Stimulated activated CD4-positive, alpha-beta T cell treated with anti-CD3 and anti-CD28 coated beads, Interleukin-12 subunit alpha, Interleukin-12 subunit beta, amount 100 ng/mL, for 48 hours (primary cell): ENCODE measurements around the gene MTUS2.
"Not testable (repeated sequence)": the region's sequence is repeated elsewhere in the genome, so short reads cannot be mapped to it uniquely, and the experiment has no call there.

ENCODE experiments used
- DNase-seq, 3 donors: peaks; one replicate each; pipeline ENCODE4 v3.0.0-alpha.2; 2020; ENCODE audit warnings: low read depth in 2 of 3, low spot score in 1 of 3

Gene MTUS2

DNA sequence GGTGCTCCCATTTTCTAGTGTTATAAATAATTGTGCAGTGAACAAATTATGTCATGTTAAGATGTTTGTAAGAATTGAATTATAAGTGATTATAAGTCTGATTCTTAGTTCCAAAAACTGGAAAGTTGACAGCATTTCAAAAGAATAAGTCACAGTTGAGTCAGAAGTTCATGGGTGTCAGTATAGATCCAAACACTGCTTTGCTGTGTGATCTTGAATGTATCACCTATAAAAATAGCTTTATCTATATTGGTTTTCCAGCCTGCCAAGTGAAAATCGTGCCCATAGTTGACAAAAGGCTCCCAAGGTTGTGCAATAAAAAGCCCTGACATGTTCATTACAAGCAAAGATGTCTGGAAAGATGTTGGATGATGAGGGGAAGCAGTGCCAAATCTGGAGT is 336.0 kb downstream of the MTUS2 start:
- DNase-seq = no peak

DNA sequence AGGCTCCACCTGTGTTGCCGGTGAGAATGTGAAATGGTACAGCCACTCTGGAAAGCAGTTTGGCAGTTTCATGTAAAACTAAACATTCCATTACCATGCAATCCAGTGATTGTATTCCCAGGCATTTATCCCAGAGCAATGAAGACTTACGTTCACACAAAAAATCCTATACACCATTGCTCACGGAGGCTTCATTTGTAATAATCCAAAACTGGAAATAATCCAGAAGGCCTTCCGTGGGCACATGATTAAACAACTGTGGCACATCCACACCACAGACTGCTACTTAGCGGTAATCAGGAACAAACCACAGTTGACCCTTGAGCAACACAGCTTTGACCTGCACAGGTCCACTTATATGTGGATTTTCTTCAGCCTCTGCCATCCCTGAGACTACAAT is 339.7 kb downstream of the MTUS2 start:
- DNase-seq = no peak

DNA sequence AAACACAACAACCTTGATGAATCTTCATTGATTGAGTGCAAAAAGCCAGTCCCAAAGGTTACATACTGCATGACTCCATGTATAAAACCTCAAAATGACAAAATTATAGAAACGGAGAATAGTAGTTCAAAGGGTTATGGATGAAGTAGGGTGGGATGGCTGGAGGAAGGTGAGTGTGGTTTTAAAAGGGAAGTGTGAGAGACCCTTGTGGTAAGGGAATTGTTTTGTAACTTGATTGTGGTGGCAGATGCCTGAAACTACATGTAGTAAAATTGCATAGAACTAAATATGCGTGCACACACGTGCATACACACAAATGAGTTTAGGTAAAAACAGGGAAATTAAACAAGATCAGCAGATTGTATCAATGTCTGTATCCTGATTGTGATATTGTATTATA is 340.7 kb downstream of the MTUS2 start:
- DNase-seq = no peak

DNA sequence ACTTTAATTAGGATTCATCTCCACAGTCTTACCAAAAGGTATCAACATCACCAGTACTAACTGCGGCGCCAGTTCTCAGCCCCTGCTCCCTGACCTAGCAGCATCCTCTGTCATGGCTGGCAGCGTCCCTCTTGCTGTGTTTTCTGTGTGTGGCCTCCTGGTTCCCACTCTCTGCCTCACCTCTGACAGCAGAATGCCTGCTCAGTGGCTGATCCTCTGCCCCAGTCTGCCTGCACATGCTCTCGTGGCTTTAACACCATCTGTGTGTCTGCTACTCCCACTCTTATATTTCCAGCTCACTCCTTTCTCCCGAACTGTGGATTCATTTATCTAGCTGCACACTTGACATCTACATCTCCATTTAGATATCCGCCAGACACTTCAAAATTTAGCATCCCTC is 341.5 kb downstream of the MTUS2 start:
- no peak for DNase-seq

DNA sequence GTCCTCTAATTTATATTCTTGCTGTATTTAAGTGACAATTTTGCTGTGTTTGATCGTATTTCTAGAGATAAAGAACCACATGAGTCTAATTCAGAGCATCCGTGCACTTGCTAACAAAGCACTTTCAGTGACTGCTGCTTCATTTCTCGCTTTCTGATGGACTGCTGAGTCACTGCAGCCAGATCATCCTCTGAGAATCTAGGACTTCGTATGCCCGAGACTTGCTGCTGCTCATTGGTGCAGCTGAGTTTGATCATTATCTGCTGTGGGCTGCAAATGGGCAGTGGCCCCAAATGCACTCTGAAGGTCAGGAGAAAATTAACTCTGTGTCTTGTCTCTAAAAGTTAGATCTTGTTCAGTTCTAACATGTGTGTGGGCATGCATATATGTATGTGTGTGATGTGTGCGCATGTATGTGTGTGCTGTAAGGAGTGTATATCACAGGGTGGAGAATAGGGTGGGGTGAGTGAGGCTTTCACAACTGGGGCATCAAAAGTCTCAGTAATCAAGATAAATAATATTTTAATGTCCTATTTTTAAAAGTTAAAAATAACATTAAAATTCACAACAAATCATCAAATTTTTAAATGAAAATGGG is 342.6 kb downstream of the MTUS2 start:
- DNase-seq = no peak

DNA sequence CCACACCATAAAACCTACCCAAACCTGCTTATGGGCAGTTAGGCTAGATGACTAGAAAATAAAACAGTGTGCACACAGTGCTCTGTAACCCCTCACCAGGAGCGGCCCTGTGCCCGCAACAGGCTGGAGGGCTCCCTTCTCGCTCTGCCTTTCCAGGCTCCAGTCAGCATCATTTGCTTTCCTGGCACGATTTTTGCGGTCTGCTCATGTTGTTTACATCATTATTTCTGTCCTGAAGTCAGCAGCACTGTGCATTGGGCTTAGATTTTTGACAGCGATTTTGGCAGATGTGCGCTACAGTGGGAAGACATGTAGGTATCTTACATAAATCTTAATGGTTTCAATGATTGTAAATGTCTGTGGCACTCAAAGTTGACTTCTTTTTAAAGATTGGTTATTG is 344.0 kb downstream of the MTUS2 start:
- no peak for DNase-seq

DNA sequence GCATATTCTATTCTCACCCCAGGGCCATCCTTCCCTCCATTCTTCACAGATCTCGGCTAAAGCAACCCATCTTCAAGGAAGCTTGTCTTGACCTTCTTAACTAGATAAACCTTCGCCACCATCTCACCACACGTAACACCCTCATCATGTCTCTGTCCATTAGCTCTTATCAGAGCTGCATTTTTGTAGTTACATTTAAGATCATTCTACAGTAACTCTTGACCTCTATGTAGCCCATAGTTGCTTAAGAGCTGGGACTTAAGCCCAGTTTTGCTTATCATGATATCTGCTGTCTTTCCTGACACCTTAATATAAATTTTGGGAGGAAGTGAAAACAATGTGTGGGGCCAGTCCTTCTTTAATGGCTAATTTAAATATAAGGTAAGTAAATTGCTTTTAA is 345.1 kb downstream of the MTUS2 start:
- no peak for DNase-seq

DNA sequence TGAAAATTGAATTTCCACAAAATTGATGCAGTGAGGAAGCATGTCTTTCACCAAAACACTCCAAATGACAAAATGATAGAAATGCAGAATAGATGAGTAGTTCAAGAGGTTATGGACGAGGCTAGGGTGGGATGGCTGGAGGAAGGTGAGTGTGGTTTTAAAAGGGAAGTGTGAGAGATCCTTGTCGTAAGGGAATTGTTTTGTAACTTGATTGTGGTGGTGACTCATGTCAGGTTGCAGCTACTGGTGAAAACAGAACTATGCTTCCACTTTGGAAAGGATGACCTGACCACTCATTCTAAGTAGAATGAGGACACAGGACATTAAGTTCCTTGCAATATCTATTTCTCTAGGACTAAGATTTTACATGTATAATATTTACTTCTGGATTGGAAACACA is 345.7 kb downstream of the MTUS2 start:
- DNase-seq = no peak

DNA sequence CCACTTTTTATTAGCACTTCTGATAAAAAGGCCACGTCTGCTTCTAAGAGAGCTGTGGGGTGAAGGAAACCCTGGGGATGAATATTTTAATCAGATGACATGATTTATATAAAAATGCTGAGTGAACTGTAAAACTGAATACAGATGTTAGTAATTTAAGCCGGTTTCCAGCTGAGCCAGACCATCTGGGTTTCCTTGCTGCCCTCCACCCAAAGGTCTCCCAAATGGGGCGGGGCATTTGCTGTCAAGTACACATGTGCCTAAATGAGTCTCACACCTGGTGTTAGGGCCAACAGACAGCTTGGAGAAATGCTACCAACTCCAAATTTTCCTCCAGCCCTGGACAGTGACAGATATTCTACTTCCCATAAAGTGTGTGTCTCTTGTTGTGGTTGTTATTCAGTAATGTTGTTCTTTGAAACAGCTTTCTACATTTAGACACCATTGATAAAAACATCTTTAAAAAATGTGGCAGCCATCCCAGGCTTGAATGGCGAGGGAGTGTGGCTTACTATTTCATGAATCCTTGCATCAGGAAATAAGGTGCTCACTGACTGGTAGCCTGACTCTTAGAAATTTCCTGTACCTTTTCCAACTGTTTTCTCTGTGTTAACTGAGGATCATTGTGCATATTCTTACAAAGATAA is 350.4 kb downstream of the MTUS2 start:
- DNase-seq = no peak

DNA sequence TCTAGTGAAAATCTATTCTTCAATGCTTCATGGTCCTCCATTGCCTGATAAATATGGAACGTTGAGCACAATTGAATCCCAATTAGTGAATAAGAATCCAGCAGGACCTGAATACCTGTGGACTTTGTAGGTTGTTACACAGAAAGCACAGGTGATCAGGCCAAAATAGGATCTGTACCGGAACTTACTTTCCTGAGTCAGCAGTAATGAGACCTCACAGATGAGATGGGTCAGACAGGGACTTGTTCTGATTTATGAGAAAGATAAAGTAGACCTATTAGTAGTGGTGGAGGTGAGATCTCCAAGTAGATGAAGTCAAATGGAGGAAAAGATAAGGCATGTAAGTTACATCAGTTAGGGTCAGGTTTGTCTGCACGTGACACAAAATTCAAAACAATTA is 351.1 kb downstream of the MTUS2 start:
- DNase-seq = no peak

DNA sequence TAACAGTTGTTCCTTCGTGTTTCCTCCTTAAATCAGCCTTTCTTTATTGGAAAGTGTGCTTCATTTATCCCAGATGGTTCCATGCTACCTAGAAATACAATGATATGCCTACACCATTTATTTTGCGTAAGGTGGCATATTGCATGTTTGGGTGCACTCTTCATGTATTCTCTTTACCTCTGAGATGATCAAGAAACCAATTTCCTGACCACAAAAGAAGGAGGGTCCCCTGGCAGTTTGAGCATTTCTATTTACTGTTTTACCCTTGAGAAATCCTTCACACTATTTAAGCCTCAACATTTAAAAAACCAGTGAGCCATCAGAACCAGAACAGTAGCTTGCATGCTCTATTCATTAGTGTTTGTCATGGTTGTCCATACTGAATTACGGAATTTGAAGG is 354.0 kb downstream of the MTUS2 start:
- DNase-seq = no peak

DNA sequence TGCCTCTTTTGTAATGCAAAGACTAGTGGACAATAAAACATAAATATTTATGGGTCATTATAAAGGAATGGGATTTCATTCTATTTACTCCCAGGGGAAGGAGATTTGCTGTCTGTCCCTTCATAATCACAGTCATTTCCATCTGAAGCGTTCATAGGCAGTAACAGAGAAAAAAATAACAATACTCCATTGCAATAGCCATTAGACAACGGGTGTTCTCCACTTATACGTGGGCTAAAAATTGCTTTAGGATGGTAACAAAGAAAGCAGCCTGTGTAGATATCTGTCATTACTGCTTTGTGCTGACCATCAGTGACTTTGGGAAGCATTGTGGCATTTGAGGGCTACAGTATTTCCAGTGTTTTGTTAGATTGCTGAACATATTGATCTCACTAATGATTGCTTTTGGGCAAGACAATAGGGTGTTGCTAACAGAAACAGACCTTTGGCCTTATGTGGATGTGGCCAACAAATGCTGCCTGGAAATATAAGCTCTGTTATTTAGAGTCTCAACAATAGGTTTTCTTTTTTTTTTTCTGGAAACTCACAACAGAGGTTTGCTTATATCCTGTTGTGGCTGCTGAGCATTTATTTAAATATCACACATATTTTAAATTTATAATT is 355.2 kb downstream of the MTUS2 start:
- DNase-seq = no peak

DNA sequence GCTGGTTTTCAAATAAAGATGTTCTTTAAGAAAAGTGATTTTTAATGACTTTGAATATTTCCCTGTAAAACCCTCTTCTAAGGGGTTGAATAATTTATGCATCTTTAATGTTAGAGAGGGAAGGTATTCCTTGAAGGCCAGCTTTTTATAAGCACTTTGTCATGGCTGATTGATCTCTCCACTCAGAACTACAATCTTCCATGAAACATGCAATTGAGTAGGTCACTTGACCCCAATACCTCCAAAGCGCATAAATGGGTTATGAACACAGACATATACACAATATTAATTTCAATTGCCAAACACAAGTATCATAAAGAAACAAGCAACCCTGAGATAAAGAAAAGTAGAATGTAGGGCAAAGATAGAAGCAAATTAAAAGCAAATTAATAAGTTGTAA is 359.9 kb downstream of the MTUS2 start:
- no peak for DNase-seq

DNA sequence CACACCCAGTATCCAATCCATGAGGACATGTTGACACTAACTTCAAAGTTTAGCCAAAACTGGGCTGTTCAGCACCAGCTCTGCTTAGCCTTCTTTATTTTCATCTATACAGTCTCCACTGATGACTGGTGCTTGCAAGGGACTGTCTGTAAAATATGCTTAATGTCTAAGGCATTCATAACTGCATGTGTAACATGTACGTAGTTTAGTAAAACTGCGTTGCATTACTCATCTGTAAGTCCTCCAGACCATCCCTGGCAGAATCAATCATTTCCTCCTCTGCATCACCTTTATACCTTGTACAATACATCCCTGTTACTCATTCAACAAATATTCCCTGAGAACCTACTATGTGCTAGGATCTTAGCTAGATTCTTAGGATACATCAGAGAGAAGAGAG is 362.1 kb downstream of the MTUS2 start:
- no peak for DNase-seq

DNA sequence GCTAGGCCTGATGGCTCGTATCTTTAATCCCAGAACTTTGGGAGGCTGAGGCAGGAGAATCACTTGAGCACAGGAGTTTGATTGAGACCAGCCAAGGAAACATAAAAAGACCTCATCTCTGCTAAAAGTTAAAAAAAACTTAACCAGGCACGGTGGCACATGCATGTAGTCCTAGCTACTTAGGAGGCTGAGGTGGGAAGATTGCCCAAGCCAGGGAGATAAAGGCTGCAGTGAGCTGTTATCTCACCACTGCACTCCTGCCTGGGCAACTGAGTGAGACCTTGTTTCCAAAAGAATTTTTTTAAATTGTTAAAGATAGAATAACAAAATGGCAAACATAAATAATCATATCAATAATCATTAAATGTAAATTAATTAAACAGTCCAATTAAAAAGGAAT is 365.8 kb downstream of the MTUS2 start:
- DNase-seq = no peak

DNA sequence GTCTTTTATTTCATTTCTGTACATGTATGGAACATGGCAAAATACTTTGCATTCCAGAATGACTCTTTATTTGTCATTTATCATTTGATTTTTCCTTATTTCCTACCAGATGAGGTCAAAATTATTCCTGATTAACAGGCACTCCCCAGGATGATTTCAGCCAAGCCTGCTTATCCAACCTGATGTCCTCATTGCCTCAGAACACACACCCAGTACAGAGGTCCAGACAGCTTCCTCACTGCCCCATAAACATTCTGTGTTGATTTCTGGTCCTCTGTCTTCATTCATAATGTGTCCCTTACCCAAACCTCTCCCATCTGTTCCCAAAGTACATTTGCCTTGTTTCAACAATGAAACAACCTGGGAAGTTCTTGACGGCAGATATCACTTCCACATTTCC is 367.4 kb downstream of the MTUS2 start:
- no peak for DNase-seq

DNA sequence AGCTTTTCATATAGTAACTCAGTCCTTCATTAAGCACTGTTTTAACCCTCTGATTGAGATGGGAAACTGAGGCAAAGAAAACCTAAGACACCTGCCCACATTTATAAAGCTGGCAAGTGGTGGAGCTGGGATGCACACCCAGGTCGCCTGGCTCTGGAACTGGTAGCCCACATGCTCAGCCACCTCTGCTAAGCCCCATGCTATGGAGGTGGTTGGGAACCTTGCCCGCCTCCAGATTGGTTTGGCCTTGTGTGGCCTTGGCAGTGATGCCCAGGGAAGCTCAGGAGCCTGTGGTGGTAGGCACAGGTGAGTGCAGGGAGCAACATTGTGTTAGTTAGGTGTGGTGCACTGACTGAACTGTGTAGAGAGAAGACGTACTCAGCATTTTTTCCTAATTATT is 370.2 kb downstream of the MTUS2 start:
- no peak for DNase-seq

DNA sequence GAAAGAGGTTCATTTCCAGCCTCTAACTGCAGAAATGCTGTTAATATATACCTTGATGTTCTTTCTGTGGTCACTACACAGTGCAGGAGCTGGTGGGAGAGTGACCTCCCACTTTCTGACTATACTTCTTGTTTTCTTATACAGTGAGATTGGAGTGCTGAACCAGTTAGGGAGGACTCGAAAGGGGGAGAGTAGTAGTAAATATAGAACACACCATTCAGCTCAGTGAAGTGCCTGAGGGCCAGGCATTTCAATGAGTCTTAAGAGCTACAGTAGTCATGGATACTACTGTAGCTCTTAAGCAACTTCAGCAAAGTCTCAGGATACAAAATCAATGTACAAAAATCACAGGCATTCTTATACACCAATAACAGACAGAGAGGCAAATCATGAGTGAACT is 372.9 kb downstream of the MTUS2 start:
- DNase-seq = no peak

DNA sequence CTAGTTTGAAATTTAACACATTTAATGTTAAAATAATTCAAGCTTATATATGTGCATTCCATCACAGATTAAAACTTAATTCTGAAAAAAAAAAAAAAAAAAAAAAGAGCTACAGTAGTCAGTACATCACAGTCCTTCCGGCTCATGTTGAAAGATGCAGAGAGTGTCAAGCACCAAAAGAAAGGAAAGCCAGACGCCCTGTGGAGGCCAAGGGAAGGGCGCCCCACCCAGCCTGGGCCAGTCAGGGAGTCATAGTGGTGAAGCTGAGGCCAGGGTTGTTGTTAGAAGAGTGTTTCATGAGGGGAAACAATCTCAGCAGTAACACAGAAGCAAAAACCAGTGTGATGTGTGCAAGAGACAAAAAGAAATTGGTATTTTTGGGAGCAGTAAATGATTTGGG is 375.3 kb downstream of the MTUS2 start:
- DNase-seq = no peak

DNA sequence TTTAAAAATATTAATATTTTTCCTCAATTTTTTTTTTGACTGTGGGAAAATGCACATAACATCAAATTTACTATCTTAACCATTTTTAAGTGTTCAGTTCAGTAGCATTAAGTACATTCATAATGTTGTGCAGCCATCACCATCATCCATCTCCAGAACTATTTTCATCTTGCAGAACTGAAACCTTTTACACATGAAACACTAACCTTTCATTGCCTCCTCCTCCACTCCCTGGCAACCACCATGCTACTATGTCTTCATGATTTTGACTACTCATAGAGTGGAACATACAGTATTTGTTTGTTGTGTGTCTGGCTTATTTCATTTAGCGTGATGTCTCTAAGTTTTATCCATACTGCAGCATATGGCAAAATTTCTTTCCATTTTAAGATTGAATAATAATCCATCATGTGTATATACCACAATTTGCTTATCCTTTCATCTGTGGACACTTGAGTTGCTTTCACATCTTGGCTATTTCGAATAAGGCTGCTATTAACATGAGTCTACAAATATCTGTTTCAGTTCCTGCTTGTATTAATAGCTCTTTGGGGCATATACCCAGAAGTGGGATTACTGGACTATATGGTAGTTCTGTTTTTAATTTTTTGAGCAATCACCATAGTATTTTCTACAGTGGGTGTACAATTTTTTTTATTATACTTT is 376.4 kb downstream of the MTUS2 start:
- DNase-seq = no peak

DNA sequence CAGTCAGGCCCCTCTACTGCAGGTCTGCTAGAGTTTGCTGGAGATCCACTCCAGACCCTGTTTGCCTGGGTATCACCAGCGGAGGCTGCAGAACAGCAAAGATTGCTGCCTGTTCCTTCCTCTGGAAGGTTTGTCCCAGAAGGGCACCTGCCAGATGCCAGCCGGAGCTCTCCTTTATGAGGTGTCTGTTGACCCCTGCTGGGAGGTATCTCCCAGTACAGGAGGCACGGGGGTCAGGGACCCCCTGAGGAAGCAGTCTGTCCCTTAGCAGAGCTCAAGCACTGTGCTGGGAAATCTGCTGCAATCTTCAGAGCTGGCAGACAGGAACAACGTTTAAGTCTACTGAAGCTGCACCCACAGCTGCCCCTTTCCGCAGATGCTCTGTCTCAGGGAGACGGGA is 382.6 kb downstream of the MTUS2 start:
- DNase-seq = not testable (repeated sequence)

DNA sequence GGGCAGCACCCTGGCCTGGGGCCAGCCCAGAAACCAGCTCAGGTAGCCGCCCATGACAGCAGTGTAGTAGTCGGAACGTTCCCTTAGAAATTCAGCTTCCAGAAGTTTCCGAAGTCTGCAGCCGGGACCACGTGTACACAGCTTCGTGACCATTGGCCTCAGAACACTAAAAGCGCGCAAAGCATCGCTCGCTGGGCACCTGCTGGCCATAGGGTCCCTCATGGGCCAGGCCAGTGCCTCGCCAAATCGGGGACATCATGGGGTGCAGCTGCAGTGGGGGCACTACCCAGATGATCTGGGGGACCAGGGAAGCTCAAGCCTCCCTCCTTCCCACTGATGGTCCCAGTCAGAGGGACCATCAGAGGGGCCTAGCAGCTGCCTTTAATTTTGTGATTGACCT is 384.5 kb downstream of the MTUS2 start:
- DNase-seq = no peak
